OCI-LY1 (cell line): ENCODE measurements around the gene DNAH17.

Experiments used
- CTCF ChIP-seq: fragments of 200-600 bp; sonication (generic), shearing (Covaris generic); IDR thresholded peaks from 2 replicates; pipeline ENCODE4 v1.5.1; 2017; ENCODE audit warnings: mild to moderate bottlenecking, antibody characterized with exemption, low read length, moderate library complexity, mixed read lengths
- EZH2 ChIP-seq: fragments of 200-600 bp; sonication (generic), shearing (Covaris generic); IDR thresholded peaks from 2 replicates; pipeline ENCODE4 v1.8.0; 2017; ENCODE audit warnings: borderline replicate concordance, mixed run types, mild to moderate bottlenecking, antibody characterized with exemption, low read length, moderate library complexity, mixed read lengths

- TF ChIP-seq CTCF: no peak
- TF ChIP-seq EZH2: no peak
Observed at GRCh38 chr17:78486228-78486802, 90.9 kb downstream of the DNAH17 start.
